GM12878 (cell line): ENCODE data around the gene CACNA1B. TPM values are rescaled to one million over a fixed set of nuclear protein-coding genes. Genes with fewer than 3 reads are reported as not detected.

Experiments used
- ATAC-seq: fragments of 200-7000 bp; cut with Tn5 transposase; 3 replicates; pipeline ENCODE4 v1.9.1; 2020; ENCODE audit warnings: mild to moderate bottlenecking, moderate library complexity
- BruUV-seq: library from RNA; stranded (reverse); fragments of 400-500 nt; replicated peaks from 2 replicates; lab custom pipeline; 2021; lab: Mats Ljungman, UMichigan
- CTCF ChIA-PET: fragments of 300-600 bp; sonication (Branson Sonifier 250); formaldehyde crosslinking; extraction: SDS; loops from one replicate; lab custom pipeline; 2021; ENCODE audit warnings: inconsistent platforms; lab: Yijun Ruan, JAX
- POLR2A ChIA-PET: fragments of 350-600 bp; formaldehyde crosslinking; extraction: SDS; loops from one replicate; lab custom pipeline; 2021; ENCODE audit warnings: inconsistent platforms; lab: Charles Lee
- RAD21 ChIA-PET: fragments of 300-600 bp; sonication (Branson Sonifier 250); formaldehyde crosslinking; loops from one replicate; lab custom pipeline; 2023; ENCODE audit warnings: antibody characterized with exemption; ENCODE audit not compliant: unreplicated experiment; lab: Charles Lee
- SMC1A ChIA-PET: fragments of 300-600 bp; sonication (Branson Sonifier 250); formaldehyde crosslinking; loops from one replicate; lab custom pipeline; 2023; ENCODE audit not compliant: unreplicated experiment, uncharacterized antibody; lab: Charles Lee
- DNase-seq: peaks from one replicate; pipeline ENCODE4 v3.0.0-alpha.2; 2011; ENCODE audit warnings: low read depth, low spot score
- FAIRE-seq: peaks from 3 replicates; lab custom pipeline; 2011; peaks lifted over from hg19 to GRCh38; lab: Jason Lieb, UNC
- H2AFZ ChIP-seq: 2 replicates; pipeline ENCODE4 v1.6.0; 2011; ENCODE audit warnings: low read depth, low read length, control low read depth; ENCODE audit not compliant: control insufficient read depth
- H3K27ac ChIP-seq: 2 replicates; pipeline ENCODE4 v1.5.1; 2011; ENCODE audit warnings: control low read depth; ENCODE audit not compliant: control insufficient read depth, insufficient read depth
- H3K27me3 ChIP-seq, 2 experiments: replicated peaks in 1 of 2; 2 replicates each; pipeline versions ENCODE4 v1.6.0 to v1.6.1; 2011; ENCODE audit warnings: low read length in 1 of 2; ENCODE audit not compliant: control insufficient read depth in 2 of 2, insufficient read depth in 2 of 2
- H3K36me3 ChIP-seq, 2 experiments: 2 replicates each; pipeline ENCODE4 v1.5.1; 2011; ENCODE audit warnings: low read length in 1 of 2; ENCODE audit not compliant: control insufficient read depth in 2 of 2, insufficient read depth in 2 of 2
- H3K4me1 ChIP-seq: 2 replicates; pipeline ENCODE4 v1.6.1; 2011; ENCODE audit warnings: mild to moderate bottlenecking, low read length, moderate library complexity, mixed read lengths; ENCODE audit not compliant: control insufficient read depth, insufficient read depth
- H3K4me2 ChIP-seq: 2 replicates; pipeline ENCODE4 v1.6.0; 2011; ENCODE audit warnings: control low read depth; ENCODE audit not compliant: control insufficient read depth, insufficient read depth
- H3K4me3 ChIP-seq: fragments of 200-600 bp; sonication (generic); 2 replicates; pipeline ENCODE4 v1.5.1; 2016
- H3K79me2 ChIP-seq: 2 replicates; pipeline ENCODE4 v1.6.0; 2011; ENCODE audit warnings: low read length; ENCODE audit not compliant: control insufficient read depth, insufficient read depth
- H3K9ac ChIP-seq: 2 replicates; pipeline ENCODE4 v1.8.0; 2011; ENCODE audit warnings: low read length, control low read depth, mixed read lengths; ENCODE audit not compliant: control insufficient read depth, insufficient read depth
- H3K9me3 ChIP-seq: replicated peaks from 3 replicates; pipeline ENCODE4 v1.5.1; 2011; ENCODE audit warnings: mild to moderate bottlenecking, low read length; ENCODE audit not compliant: control insufficient read depth, insufficient read depth
- H4K20me1 ChIP-seq: 2 replicates; pipeline ENCODE4 v1.6.0; 2011; ENCODE audit not compliant: control insufficient read depth, insufficient read depth
- CHD2 ChIP-seq: IDR thresholded peaks from 2 replicates; pipeline ENCODE4 v1.6.1; 2011; ENCODE audit warnings: low read depth, low read length, improper control_type of control experiment, borderline replicate concordance
- DPF2 ChIP-seq: fragments of 450-650 bp; IDR thresholded peaks from 2 replicates; pipeline ENCODE4 v1.6.1; 2017; ENCODE audit warnings: mild to moderate bottlenecking
- EED ChIP-seq: sonication (generic); IDR thresholded peaks from 2 replicates; pipeline ENCODE4 v1.6.1; 2016; ENCODE audit warnings: antibody characterized with exemption, low read depth
- ESRRA ChIP-seq: IDR thresholded peaks from 2 replicates; pipeline ENCODE4 v1.6.1; 2012; ENCODE audit warnings: mild to moderate bottlenecking, low read length, improper control_type of control experiment
- FOXM1 ChIP-seq: IDR thresholded peaks from 2 replicates; pipeline ENCODE4 v1.6.1; 2012; ENCODE audit warnings: low read depth, mild to moderate bottlenecking, inconsistent platforms, low read length, moderate library complexity
- GABPA ChIP-seq: IDR thresholded peaks from 2 replicates; pipeline ENCODE4 v1.6.1; 2014; ENCODE audit warnings: antibody characterized with exemption, low read depth, mild to moderate bottlenecking, inconsistent platforms
- HDAC2 ChIP-seq: fragments of 200-600 bp; sonication (generic); IDR thresholded peaks from 2 replicates; pipeline ENCODE4 v1.6.1; 2017
- IRF5 ChIP-seq: fragments of 450-650 bp; IDR thresholded peaks from 2 replicates; pipeline ENCODE4 v1.6.1; 2017; ENCODE audit warnings: borderline replicate concordance
- KDM1A ChIP-seq: fragments of 200-600 bp; sonication (generic); IDR thresholded peaks from 2 replicates; pipeline ENCODE4 v1.6.1; 2016; ENCODE audit warnings: borderline replicate concordance
- MEF2A ChIP-seq: IDR thresholded peaks from 2 replicates; pipeline ENCODE4 v1.6.1; 2011; ENCODE audit warnings: low read depth, mild to moderate bottlenecking, low read length, moderate library complexity; ENCODE audit not compliant: insufficient read depth
- POLR2AphosphoS2 ChIP-seq: IDR thresholded peaks from 2 replicates; pipeline ENCODE4 v1.6.1; 2011; ENCODE audit warnings: low read depth, mild to moderate bottlenecking, low read length, improper control_type of control experiment, moderate library complexity
- SRF ChIP-seq, 2 experiments: IDR thresholded peaks; 2 replicates each; pipeline ENCODE4 v1.6.1; 2011; ENCODE audit warnings: low read depth in 2 of 2, low read length in 2 of 2, mild to moderate bottlenecking in 1 of 2, moderate library complexity in 1 of 2
- TCF12 ChIP-seq: IDR thresholded peaks from 2 replicates; pipeline ENCODE4 v1.6.1; 2011; ENCODE audit warnings: low read depth, mild to moderate bottlenecking, low read length
- ZNF384 ChIP-seq: IDR thresholded peaks from 2 replicates; pipeline ENCODE4 v1.6.1; 2012; ENCODE audit warnings: low read depth, mild to moderate bottlenecking, low read length, improper control_type of control experiment, borderline replicate concordance
- WGBS: methylation state at CpG from one replicate; pipeline ENCODE4 v1.1.6; 2016; ENCODE audit warnings: low lambda C conversion rate; ENCODE audit not compliant: insufficient replicate concordance, insufficient coverage; ENCODE audit errors: missing lambda C conversion rate; 5-methylcytosine and 5-hydroxymethylcytosine counted together
- in situ Hi-C: fragments of 300-500 bp; cut with MboI; formaldehyde crosslinking; loops from 9 replicates; pipeline ENCODE4 v1.14.3; 2018; ENCODE audit warnings: mixed read lengths
- intact Hi-C: fragments of 100-400 bp; cut with micrococcal nuclease; formaldehyde crosslinking; loops from one replicate; pipeline ENCODE4 v1.14.2; 2022; ENCODE audit not compliant: unreplicated experiment
- polyA plus RNA-seq, 11 experiments: library from polyadenylated mRNA; depleted of rRNA in 4 of 11; unstranded in 6 of 11; stranded (reverse) in 5 of 11; fragments of >200 nt; fragmentation: Nextera tagmentation in 4 of 11; fragmentation: Illumina TruSeq in 1 of 11; extraction: Ambion mirVana in 4 of 11; extraction: Trizol in 1 of 11; gene quantifications; 1 replicate in 1 of 11; 2 replicates in 10 of 11; pipeline versions ENCODE4 v1.2.1 to v1.2.3, GENCODE V29; 2011 to 2016; ENCODE audit warnings: inconsistent platforms in 2 of 11, missing spikeins in 2 of 11, low read depth in 1 of 11
- total RNA-seq, 4 experiments: library from RNA; depleted of rRNA in 3 of 4; stranded (reverse); fragments of >200 nt in 3 of 4; fragmentation: Illumina TruSeq in 1 of 4; extraction: Trizol in 1 of 4; gene quantifications; 2 replicates each; pipeline versions ENCODE4 v1.2.1 to v1.2.3, GENCODE V29; 2013 to 2021
- TF ChIP-seq, protein P1 (sequence below), 3 experiments: IDR thresholded peaks in 2 of 3; conservative IDR thresholded peaks in 1 of 3; 2 replicates each; pipeline ENCODE4 v1.5.1; 2011; ENCODE audit warnings: low read depth in 3 of 3, low read length in 3 of 3, mild to moderate bottlenecking in 3 of 3, control low read depth in 2 of 3, moderate library complexity in 2 of 3, inconsistent platforms in 1 of 3, mixed read lengths in 1 of 3; ENCODE audit not compliant: control insufficient read depth in 2 of 3, insufficient read depth in 1 of 3; ENCODE audit errors: extremely low read depth in 1 of 3
- TF ChIP-seq, protein P2 (sequence below): fragments of 450-650 bp; formaldehyde crosslinking; IDR thresholded peaks from 2 replicates; pipeline ENCODE4 v1.4.0; 2022; ENCODE audit warnings: mild to moderate bottlenecking, moderate library complexity

The CACNA1B gene
- total and polyA plus RNA-seq, 10 of the 15 experiments (the other 5 are each of a cell fraction or from before 2014, with no cell fraction given), result 0.01 to 0.03 (median 0.01) TPM; not detected in 7

DNA sequence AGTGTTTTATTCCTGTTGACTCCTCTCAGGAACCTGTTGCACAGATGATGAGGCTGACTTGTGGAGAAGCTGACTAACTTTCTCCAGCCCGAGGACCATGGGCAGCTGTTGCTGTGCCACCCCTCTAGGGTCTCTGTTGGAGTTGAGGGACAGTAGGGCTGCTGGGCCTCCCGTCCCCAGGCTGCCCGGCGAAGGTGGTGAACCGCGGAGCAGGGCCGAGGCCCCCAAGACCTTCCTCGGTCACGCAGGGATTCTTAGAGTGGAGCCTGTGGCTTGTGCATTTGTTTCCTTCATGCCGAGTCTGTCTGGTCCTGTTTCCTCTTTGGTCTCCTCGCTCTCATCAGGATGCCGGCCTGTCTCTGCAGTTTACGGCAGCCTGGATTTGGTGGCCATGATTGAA, 40.2 kb downstream of the CACNA1B start (continued):
- no peak for TF ChIP-seq ESRRA
- TF ChIP-seq, all 136 proteins: peak for 0

- no peaks in the 10 kb centered on the region for H3K79me2 ChIP-seq
- SMC1A ChIA-PET, result interaction anchor here (0.6 to 0.7 kb wide), 2 partner anchors 54 to 253 kb away, joined by 3 to 4 read pairs; no protein-coding TSS in a partner anchor
- WGBS, result 38% methylated on average over 9 of the region's 9 CpGs
- no peak for DNase-seq
- RAD21 ChIA-PET, result no interaction called here
- in situ Hi-C loops (no loop called here), intact Hi-C loops (loop anchor here (10.0 kb wide), 2 partner anchors 56 to 244 kb away; no protein-coding TSS in a partner anchor)
- CTCF ChIA-PET, result interaction anchor here (0.6 kb wide), 1 partner anchor 268 kb away, joined by 3 read pairs; no protein-coding TSS in a partner anchor
- no peak overlapping the region for H3K9ac ChIP-seq
- no peak overlapping the region for H3K4me2 ChIP-seq
- no peak overlapping the region for H3K4me3 ChIP-seq
- H3K9me3 ChIP-seq, result no peaks in the 10 kb centered on the region; the same call in 2 of the 3 replicates
- no peak overlapping the region for H2AFZ ChIP-seq
- H4K20me1 ChIP-seq, result no peaks in the 10 kb centered on the region
- no peak for ATAC-seq
- FAIRE-seq, result no peak
- H3K36me3 ChIP-seq, result no peaks in the 10 kb centered on the region
- POLR2A ChIA-PET, result interaction anchor here (0.6 kb wide), 1 partner anchor 25 kb away, joined by 5 read pairs; no protein-coding TSS in a partner anchor
- no peak overlapping the region for H3K27ac ChIP-seq
- no peaks in the 10 kb centered on the region for H3K4me1 ChIP-seq
- H3K27me3 ChIP-seq, result no peaks in the 10 kb centered on the region
- no TSS peak for BruUV-seq
- TF ChIP-seq MEF2A (no peak), POLR2AphosphoS2 (no peak), KDM1A (no peak), GABPA (no peak), TCF12 (no peak), FOXM1 (no peak), HDAC2 (no peak), EED (no peak), DPF2 (no peak), IRF5 (no peak), ZNF384 (no peak), CHD2 (no peak), SRF (IDR thresholded peaks at IDR 0.05; ENCODE audit: low read depth in 2 of 2, low read length in 2 of 2) (no peak)
- TF ChIP-seq, protein P1, sequence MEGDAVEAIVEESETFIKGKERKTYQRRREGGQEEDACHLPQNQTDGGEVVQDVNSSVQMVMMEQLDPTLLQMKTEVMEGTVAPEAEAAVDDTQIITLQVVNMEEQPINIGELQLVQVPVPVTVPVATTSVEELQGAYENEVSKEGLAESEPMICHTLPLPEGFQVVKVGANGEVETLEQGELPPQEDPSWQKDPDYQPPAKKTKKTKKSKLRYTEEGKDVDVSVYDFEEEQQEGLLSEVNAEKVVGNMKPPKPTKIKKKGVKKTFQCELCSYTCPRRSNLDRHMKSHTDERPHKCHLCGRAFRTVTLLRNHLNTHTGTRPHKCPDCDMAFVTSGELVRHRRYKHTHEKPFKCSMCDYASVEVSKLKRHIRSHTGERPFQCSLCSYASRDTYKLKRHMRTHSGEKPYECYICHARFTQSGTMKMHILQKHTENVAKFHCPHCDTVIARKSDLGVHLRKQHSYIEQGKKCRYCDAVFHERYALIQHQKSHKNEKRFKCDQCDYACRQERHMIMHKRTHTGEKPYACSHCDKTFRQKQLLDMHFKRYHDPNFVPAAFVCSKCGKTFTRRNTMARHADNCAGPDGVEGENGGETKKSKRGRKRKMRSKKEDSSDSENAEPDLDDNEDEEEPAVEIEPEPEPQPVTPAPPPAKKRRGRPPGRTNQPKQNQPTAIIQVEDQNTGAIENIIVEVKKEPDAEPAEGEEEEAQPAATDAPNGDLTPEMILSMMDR (IDR thresholded peaks at IDR 0.05 in 2 of 3, conservative IDR thresholded peaks at IDR 0.05 in 1 of 3; ENCODE audit: control insufficient read depth in 2 of 3, extremely low read depth in 1 of 3, insufficient read depth in 1 of 3, low read depth in 3 of 3, low read length in 3 of 3), result no peak
- TF ChIP-seq, protein P2, sequence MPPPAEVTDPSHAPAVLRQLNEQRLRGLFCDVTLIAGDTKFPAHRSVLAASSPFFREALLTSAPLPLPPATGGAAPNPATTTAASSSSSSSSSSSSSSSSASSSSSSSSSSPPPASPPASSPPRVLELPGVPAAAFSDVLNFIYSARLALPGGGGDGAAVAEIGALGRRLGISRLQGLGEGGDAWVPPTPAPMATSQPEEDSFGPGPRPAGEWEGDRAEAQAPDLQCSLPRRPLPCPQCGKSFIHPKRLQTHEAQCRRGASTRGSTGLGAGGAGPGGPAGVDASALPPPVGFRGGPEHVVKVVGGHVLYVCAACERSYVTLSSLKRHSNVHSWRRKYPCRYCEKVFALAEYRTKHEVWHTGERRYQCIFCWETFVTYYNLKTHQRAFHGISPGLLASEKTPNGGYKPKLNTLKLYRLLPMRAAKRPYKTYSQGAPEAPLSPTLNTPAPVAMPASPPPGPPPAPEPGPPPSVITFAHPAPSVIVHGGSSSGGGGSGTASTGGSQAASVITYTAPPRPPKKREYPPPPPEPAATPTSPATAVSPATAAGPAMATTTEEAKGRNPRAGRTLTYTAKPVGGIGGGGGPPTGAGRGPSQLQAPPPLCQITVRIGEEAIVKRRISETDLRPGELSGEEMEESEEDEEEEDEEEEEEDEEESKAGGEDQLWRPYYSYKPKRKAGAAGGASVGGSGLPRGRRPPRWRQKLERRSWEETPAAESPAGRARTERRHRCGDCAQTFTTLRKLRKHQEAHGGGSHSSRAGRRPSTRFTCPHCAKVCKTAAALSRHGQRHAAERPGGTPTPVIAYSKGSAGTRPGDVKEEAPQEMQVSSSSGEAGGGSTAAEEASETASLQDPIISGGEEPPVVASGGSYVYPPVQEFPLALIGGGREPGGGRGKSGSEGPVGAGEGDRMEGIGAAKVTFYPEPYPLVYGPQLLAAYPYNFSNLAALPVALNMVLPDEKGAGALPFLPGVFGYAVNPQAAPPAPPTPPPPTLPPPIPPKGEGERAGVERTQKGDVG, result no peak
These were observed 40.9 kb downstream of the CACNA1B start for GRCh38 chr9:137918331-137919094.
